GM23338 (cell line): Measurements from ENCODE around the gene TMEM30A. TPM values are rescaled to one million over a fixed set of nuclear protein-coding genes. Genes with fewer than 3 reads are reported as not detected.

Experiments used
- ATAC-seq: fragments of 200-7000 bp; cut with Tn5 transposase; 3 replicates; pipeline ENCODE4 v1.9.1; 2020
- DNase-seq: peaks from one replicate; pipeline ENCODE4 v3.0.0-alpha.2; 2015; ENCODE audit warnings: low spot score
- H2AFZ ChIP-seq: fragments of 200-600 bp; sonication (generic); 2 replicates; pipeline ENCODE4 v1.8.0; 2016; ENCODE audit warnings: antibody characterized with exemption, mild to moderate bottlenecking, moderate library complexity
- H3F3A ChIP-seq: fragments of 200-600 bp; sonication (generic); replicated peaks from 2 replicates; pipeline ENCODE4 v1.8.0; 2017; ENCODE audit warnings: antibody characterized with exemption, mixed run types, low read depth
- H3K27ac ChIP-seq: fragments of 200-600 bp; sonication (generic); 2 replicates; pipeline ENCODE4 v1.6.1; 2016; ENCODE audit warnings: low read depth
- H3K27me3 ChIP-seq: fragments of 200-600 bp; sonication (generic); 2 replicates; pipeline ENCODE4 v1.8.0; 2016; ENCODE audit warnings: mild to moderate bottlenecking, mixed run types, moderate library complexity; ENCODE audit not compliant: insufficient read depth
- H3K36me3 ChIP-seq: fragments of 200-600 bp; sonication (generic); 2 replicates; pipeline ENCODE4 v1.8.0; 2016; ENCODE audit warnings: mild to moderate bottlenecking; ENCODE audit not compliant: insufficient read depth
- H3K4me1 ChIP-seq: fragments of 200-600 bp; sonication (generic); 2 replicates; pipeline ENCODE4 v1.8.0; 2016; ENCODE audit warnings: mild to moderate bottlenecking, moderate library complexity; ENCODE audit not compliant: insufficient read depth
- H3K4me2 ChIP-seq: fragments of 200-600 bp; sonication (generic); 2 replicates; pipeline ENCODE4 v1.7.1; 2017; ENCODE audit warnings: mixed run types
- H3K4me3 ChIP-seq: fragments of 200-600 bp; sonication (generic); 2 replicates; pipeline ENCODE4 v1.6.1; 2016; ENCODE audit warnings: mixed run types
- H3K79me2 ChIP-seq: fragments of 200-600 bp; sonication (generic); replicated peaks from 2 replicates; pipeline ENCODE4 v1.8.0; 2017; ENCODE audit warnings: mild to moderate bottlenecking; ENCODE audit not compliant: insufficient read depth
- H3K9me2 ChIP-seq: fragments of 200-600 bp; sonication (generic); 2 replicates; pipeline ENCODE4 v1.8.0; 2017; ENCODE audit not compliant: insufficient read depth
- H4K20me1 ChIP-seq: fragments of 200-600 bp; sonication (generic); replicated peaks from 2 replicates; pipeline ENCODE4 v1.8.0; 2017; ENCODE audit warnings: mild to moderate bottlenecking; ENCODE audit not compliant: insufficient read depth
- H3K27ac Mint-ChIP-seq: 2 replicates; pipeline ENCODE4 v1.8.0; 2020; ENCODE audit warnings: inconsistent platforms, mild to moderate bottlenecking, moderate library complexity, mixed read lengths
- H3K27me3 Mint-ChIP-seq: 3 replicates; pipeline ENCODE4 v1.8.0; 2022; ENCODE audit warnings: low read depth, mild to moderate bottlenecking, moderate library complexity, mixed read lengths, inconsistent platforms; ENCODE audit not compliant: insufficient read depth, poor library complexity
- H3K36me3 Mint-ChIP-seq: 3 replicates; pipeline ENCODE4 v1.8.0; 2021; ENCODE audit warnings: low read depth, mild to moderate bottlenecking, inconsistent platforms, moderate library complexity, mixed read lengths
- H3K4me1 Mint-ChIP-seq: 3 replicates; pipeline ENCODE4 v1.8.0; 2020; ENCODE audit warnings: mild to moderate bottlenecking, inconsistent platforms, mixed read lengths
- H3K4me3 Mint-ChIP-seq: 3 replicates; pipeline ENCODE4 v1.8.0; 2021; ENCODE audit warnings: moderate library complexity, mild to moderate bottlenecking, inconsistent platforms, mixed read lengths
- H3K9me3 Mint-ChIP-seq: 3 replicates; pipeline ENCODE4 v1.8.0; 2020; ENCODE audit warnings: moderate library complexity, mild to moderate bottlenecking, inconsistent platforms, mixed read lengths
- CREB1 ChIP-seq: fragments of 250-450 bp; sonication (Bioruptor Pico); IDR thresholded peaks from 2 replicates; pipeline ENCODE4 v1.5.0; 2020; ENCODE audit warnings: low read depth, mild to moderate bottlenecking, moderate library complexity
- EZH2 ChIP-seq: fragments of 200-600 bp; sonication (generic); IDR thresholded peaks from one replicate; pipeline ENCODE4 v1.8.0; 2017; ENCODE audit warnings: antibody characterized with exemption, mild to moderate bottlenecking, low read depth; ENCODE audit not compliant: unreplicated experiment
- EZH2phosphoT487 ChIP-seq: fragments of 200-600 bp; sonication (generic); IDR thresholded peaks from one replicate; pipeline ENCODE4 v1.8.1; 2018; ENCODE audit warnings: antibody characterized with exemption; ENCODE audit not compliant: unreplicated experiment
- JUNB ChIP-seq: IDR thresholded peaks from one replicate; pipeline ENCODE4 v1.6.1; 2016; ENCODE audit warnings: antibody characterized with exemption; ENCODE audit not compliant: unreplicated experiment
- NANOG ChIP-seq: IDR thresholded peaks from 2 replicates; pipeline ENCODE4 v1.6.1; 2016; ENCODE audit warnings: antibody characterized with exemption, borderline replicate concordance
- POLR2AphosphoS5 ChIP-seq: IDR thresholded peaks from 2 replicates; pipeline ENCODE4 v1.6.1; 2016; ENCODE audit warnings: antibody characterized with exemption, low read depth
- STAT1 ChIP-seq: IDR thresholded peaks from one replicate; pipeline ENCODE4 v1.6.1; 2016; ENCODE audit warnings: antibody characterized with exemption; ENCODE audit not compliant: unreplicated experiment
- ZNF114 ChIP-seq: fragments of 250-450 bp; sonication (Bioruptor Pico); IDR thresholded peaks from 2 replicates; pipeline ENCODE4 v1.5.0; 2020; ENCODE audit warnings: mild to moderate bottlenecking, moderate library complexity
- ZNF331 ChIP-seq: fragments of 250-450 bp; sonication (Bioruptor Pico); IDR thresholded peaks from 2 replicates; pipeline ENCODE4 v1.5.0; 2020; ENCODE audit warnings: low read depth, mild to moderate bottlenecking, moderate library complexity
- polyA plus RNA-seq: library from polyadenylated mRNA; unstranded; fragments of >200 nt; fragmentation: Nextera tagmentation; extraction: Ambion mirVana; gene quantifications from 2 replicates; pipeline ENCODE4 v1.2.1, GENCODE V29; 2016
- total RNA-seq: library from RNA; depleted of rRNA; stranded (reverse); fragments of >200 nt; shearing (Covaris generic); gene quantifications from 2 replicates; pipeline ENCODE4 v1.2.3, GENCODE V29; 2014
- TF ChIP-seq, protein P1 (sequence below): fragments of 250-450 bp; sonication (Bioruptor Pico); IDR thresholded peaks from 2 replicates; pipeline ENCODE4 v1.5.0; 2020; ENCODE audit warnings: mild to moderate bottlenecking, moderate library complexity
- TF ChIP-seq, protein P2 (sequence below): IDR thresholded peaks from 2 replicates; pipeline ENCODE4 v1.6.1; 2016; ENCODE audit warnings: antibody characterized with exemption
- TF ChIP-seq, protein P3 (sequence below), 2 experiments: fragments of 200-600 bp in 1 of 2; sonication (generic) in 1 of 2; conservative IDR thresholded peaks; 2 replicates each; pipeline versions ENCODE4 v1.5.1 to v1.6.1; 2016 to 2017; ENCODE audit warnings: antibody characterized with exemption in 2 of 2, low read depth in 2 of 2, mild to moderate bottlenecking in 2 of 2, moderate library complexity in 1 of 2
- TF ChIP-seq, protein P4 (sequence below): IDR thresholded peaks from one replicate; pipeline ENCODE4 v1.6.1; 2018; ENCODE audit warnings: antibody characterized with exemption; ENCODE audit not compliant: unreplicated experiment

Gene TMEM30A
- total and polyA plus RNA-seq, 2 experiments from 2014 or later: 61.7 to 99.9 TPM

DNA sequence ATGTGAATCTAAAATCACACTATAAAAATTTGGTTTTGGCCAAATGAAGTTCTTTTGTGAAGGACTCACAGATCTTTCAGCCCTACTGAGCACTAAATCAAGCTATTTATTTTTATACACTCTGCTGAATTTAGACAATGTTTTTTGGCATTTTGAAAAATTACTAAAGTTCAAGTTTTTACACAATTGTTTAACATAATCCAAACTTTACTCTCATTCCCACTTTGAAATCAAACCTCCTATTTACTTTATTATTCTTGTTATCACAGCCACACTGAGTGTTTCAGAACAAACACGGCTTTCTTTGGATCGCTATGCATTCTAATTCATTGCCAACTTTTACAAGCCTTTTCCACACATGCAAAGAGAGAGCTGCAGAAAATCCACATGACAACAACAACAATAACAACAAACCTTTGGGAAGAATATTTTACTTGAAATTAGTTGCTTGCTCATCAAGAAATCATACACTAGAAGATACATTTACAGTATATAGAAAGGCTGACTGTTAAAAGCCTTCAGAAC lies 49.1 kb upstream of the TMEM30A start (continued):
- TF ChIP-seq JUNB (no peak), POLR2AphosphoS5 (no peak), ZNF114 (CRISPR knock-in tag) (no peak)

DNA sequence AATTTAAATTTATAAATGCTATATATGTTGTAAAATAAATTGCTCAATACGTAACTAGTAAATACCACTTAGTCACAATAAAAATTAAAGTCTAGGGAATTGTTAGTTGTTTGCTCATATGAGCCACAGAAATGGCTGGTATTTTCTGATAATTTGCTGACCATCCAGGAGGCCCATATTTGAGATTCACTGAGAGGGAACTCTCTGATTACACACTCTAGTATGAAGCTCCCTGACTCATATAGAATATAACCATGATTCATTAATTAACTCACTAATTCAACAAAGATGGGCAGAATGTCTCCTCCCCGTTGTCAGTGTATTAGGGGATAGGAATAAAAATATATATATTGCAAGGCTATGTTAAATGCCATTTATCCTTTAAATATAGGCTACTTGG lies 46.6 kb upstream of the TMEM30A start:
- no peaks in the 10 kb centered on the region for H3K36me3 ChIP-seq
- H3K27ac ChIP-seq: no peak overlapping the region
- no peaks in the 10 kb centered on the region; the same call in 2 of the 3 replicates for H3K9me3 Mint-ChIP-seq
- DNase-seq (no peak), ATAC-seq (no peak)
- TF ChIP-seq JUNB (no peak), NANOG (no peak), STAT1 (no peak), EZH2 (no peak), CREB1 (CRISPR knock-in tag) (no peak), ZNF114 (CRISPR knock-in tag) (no peak), EZH2phosphoT487 (no peak), POLR2AphosphoS5 (no peak), ZNF331 (CRISPR knock-in tag) (no peak)
- TF ChIP-seq, protein P1, sequence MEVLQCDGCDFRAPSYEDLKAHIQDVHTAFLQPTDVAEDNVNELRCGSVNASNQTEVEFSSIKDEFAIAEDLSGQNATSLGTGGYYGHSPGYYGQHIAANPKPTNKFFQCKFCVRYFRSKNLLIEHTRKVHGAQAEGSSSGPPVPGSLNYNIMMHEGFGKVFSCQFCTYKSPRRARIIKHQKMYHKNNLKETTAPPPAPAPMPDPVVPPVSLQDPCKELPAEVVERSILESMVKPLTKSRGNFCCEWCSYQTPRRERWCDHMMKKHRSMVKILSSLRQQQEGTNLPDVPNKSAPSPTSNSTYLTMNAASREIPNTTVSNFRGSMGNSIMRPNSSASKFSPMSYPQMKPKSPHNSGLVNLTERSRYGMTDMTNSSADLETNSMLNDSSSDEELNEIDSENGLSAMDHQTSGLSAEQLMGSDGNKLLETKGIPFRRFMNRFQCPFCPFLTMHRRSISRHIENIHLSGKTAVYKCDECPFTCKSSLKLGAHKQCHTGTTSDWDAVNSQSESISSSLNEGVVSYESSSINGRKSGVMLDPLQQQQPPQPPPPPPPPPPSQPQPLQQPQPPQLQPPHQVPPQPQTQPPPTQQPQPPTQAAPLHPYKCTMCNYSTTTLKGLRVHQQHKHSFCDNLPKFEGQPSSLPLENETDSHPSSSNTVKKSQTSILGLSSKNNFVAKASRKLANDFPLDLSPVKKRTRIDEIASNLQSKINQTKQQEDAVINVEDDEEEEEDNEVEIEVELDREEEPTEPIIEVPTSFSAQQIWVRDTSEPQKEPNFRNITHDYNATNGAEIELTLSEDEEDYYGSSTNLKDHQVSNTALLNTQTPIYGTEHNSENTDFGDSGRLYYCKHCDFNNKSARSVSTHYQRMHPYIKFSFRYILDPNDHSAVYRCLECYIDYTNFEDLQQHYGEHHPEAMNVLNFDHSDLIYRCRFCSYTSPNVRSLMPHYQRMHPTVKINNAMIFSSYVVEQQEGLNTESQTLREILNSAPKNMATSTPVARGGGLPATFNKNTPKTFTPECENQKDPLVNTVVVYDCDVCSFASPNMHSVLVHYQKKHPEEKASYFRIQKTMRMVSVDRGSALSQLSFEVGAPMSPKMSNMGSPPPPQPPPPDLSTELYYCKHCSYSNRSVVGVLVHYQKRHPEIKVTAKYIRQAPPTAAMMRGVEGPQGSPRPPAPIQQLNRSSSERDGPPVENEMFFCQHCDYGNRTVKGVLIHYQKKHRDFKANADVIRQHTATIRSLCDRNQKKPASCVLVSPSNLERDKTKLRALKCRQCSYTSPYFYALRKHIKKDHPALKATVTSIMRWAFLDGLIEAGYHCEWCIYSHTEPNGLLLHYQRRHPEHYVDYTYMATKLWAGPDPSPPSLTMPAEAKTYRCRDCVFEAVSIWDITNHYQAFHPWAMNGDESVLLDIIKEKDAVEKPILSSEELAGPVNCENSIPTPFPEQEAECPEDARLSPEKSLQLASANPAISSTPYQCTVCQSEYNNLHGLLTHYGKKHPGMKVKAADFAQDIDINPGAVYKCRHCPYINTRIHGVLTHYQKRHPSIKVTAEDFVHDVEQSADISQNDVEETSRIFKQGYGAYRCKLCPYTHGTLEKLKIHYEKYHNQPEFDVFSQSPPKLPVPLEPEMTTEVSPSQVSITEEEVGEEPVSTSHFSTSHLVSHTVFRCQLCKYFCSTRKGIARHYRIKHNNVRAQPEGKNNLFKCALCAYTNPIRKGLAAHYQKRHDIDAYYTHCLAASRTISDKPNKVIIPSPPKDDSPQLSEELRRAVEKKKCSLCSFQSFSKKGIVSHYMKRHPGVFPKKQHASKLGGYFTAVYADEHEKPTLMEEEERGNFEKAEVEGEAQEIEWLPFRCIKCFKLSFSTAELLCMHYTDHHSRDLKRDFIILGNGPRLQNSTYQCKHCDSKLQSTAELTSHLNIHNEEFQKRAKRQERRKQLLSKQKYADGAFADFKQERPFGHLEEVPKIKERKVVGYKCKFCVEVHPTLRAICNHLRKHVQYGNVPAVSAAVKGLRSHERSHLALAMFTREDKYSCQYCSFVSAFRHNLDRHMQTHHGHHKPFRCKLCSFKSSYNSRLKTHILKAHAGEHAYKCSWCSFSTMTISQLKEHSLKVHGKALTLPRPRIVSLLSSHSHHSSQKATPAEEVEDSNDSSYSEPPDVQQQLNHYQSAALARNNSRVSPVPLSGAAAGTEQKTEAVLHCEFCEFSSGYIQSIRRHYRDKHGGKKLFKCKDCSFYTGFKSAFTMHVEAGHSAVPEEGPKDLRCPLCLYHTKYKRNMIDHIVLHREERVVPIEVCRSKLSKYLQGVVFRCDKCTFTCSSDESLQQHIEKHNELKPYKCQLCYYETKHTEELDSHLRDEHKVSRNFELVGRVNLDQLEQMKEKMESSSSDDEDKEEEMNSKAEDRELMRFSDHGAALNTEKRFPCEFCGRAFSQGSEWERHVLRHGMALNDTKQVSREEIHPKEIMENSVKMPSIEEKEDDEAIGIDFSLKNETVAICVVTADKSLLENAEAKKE (CRISPR knock-in tag): no peak
- TF ChIP-seq, protein P2, sequence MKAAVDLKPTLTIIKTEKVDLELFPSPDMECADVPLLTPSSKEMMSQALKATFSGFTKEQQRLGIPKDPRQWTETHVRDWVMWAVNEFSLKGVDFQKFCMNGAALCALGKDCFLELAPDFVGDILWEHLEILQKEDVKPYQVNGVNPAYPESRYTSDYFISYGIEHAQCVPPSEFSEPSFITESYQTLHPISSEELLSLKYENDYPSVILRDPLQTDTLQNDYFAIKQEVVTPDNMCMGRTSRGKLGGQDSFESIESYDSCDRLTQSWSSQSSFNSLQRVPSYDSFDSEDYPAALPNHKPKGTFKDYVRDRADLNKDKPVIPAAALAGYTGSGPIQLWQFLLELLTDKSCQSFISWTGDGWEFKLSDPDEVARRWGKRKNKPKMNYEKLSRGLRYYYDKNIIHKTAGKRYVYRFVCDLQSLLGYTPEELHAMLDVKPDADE: no peak
- TF ChIP-seq, protein P3, sequence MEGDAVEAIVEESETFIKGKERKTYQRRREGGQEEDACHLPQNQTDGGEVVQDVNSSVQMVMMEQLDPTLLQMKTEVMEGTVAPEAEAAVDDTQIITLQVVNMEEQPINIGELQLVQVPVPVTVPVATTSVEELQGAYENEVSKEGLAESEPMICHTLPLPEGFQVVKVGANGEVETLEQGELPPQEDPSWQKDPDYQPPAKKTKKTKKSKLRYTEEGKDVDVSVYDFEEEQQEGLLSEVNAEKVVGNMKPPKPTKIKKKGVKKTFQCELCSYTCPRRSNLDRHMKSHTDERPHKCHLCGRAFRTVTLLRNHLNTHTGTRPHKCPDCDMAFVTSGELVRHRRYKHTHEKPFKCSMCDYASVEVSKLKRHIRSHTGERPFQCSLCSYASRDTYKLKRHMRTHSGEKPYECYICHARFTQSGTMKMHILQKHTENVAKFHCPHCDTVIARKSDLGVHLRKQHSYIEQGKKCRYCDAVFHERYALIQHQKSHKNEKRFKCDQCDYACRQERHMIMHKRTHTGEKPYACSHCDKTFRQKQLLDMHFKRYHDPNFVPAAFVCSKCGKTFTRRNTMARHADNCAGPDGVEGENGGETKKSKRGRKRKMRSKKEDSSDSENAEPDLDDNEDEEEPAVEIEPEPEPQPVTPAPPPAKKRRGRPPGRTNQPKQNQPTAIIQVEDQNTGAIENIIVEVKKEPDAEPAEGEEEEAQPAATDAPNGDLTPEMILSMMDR (conservative IDR thresholded peaks at IDR 0.05; ENCODE audit: low read depth in 2 of 2): no peak
- TF ChIP-seq, protein P4, sequence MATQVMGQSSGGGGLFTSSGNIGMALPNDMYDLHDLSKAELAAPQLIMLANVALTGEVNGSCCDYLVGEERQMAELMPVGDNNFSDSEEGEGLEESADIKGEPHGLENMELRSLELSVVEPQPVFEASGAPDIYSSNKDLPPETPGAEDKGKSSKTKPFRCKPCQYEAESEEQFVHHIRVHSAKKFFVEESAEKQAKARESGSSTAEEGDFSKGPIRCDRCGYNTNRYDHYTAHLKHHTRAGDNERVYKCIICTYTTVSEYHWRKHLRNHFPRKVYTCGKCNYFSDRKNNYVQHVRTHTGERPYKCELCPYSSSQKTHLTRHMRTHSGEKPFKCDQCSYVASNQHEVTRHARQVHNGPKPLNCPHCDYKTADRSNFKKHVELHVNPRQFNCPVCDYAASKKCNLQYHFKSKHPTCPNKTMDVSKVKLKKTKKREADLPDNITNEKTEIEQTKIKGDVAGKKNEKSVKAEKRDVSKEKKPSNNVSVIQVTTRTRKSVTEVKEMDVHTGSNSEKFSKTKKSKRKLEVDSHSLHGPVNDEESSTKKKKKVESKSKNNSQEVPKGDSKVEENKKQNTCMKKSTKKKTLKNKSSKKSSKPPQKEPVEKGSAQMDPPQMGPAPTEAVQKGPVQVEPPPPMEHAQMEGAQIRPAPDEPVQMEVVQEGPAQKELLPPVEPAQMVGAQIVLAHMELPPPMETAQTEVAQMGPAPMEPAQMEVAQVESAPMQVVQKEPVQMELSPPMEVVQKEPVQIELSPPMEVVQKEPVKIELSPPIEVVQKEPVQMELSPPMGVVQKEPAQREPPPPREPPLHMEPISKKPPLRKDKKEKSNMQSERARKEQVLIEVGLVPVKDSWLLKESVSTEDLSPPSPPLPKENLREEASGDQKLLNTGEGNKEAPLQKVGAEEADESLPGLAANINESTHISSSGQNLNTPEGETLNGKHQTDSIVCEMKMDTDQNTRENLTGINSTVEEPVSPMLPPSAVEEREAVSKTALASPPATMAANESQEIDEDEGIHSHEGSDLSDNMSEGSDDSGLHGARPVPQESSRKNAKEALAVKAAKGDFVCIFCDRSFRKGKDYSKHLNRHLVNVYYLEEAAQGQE: no peak
- no peaks in the 10 kb centered on the region for H3K79me2 ChIP-seq
- H3K4me3 Mint-ChIP-seq: no peak overlapping the region
- no peak overlapping the region for H3K4me3 ChIP-seq
- H3K4me2 ChIP-seq: no peak overlapping the region
- no peak overlapping the region for H3K27ac Mint-ChIP-seq
- H3K4me1 ChIP-seq: peaks cover 48% of the 10 kb centered on the region
- peaks cover 55% of the 10 kb centered on the region for H3K4me1 Mint-ChIP-seq
- H2AFZ ChIP-seq: no peak overlapping the region
- no peaks in the 10 kb centered on the region for H3K36me3 Mint-ChIP-seq
- peaks cover 3% of the 10 kb centered on the region for H3K27me3 Mint-ChIP-seq
- no peaks in the 10 kb centered on the region for H3K27me3 ChIP-seq
- H3K9me2 ChIP-seq: no peaks in the 10 kb centered on the region
- no peaks in the 10 kb centered on the region for H4K20me1 ChIP-seq
- no peaks in the 10 kb centered on the region for H3F3A ChIP-seq
